Neuronal stem cell (in vitro differentiated cells): ENCODE measurements around the gene PDE10A.

ENCODE experiments used
- DNase-seq: peaks from one replicate; pipeline ENCODE4 v3.0.0-alpha.2; 2013; ENCODE audit warnings: low spot score
- H2AFZ ChIP-seq: one replicate; pipeline ENCODE4 v1.6.1; 2013; ENCODE audit warnings: mild to moderate bottlenecking, low read length, inconsistent platforms
- H2AK5ac ChIP-seq: 2 replicates; pipeline ENCODE4 v1.6.1; 2013; ENCODE audit warnings: low read depth, mild to moderate bottlenecking, inconsistent platforms, low read length, moderate library complexity, mixed read lengths
- H2BK120ac ChIP-seq: 2 replicates; pipeline ENCODE4 v1.6.1; 2013; ENCODE audit warnings: low read depth, mild to moderate bottlenecking, inconsistent platforms, low read length, moderate library complexity, mixed read lengths
- H2BK12ac ChIP-seq: one replicate; pipeline ENCODE4 v1.6.1; 2013; ENCODE audit warnings: low read length, inconsistent platforms
- H2BK15ac ChIP-seq: 2 replicates; pipeline ENCODE4 v1.6.1; 2013; ENCODE audit warnings: mild to moderate bottlenecking, low read length, inconsistent platforms, mixed read lengths
- H2BK5ac ChIP-seq: one replicate; pipeline ENCODE4 v1.6.1; 2013; ENCODE audit warnings: inconsistent platforms, mild to moderate bottlenecking, low read length, moderate library complexity
- H3K14ac ChIP-seq: one replicate; pipeline ENCODE4 v1.6.1; 2013; ENCODE audit warnings: low read length, inconsistent platforms
- H3K18ac ChIP-seq: 2 replicates; pipeline ENCODE4 v1.6.1; 2013; ENCODE audit warnings: low read length, inconsistent platforms
- H3K23ac ChIP-seq: 2 replicates; pipeline ENCODE4 v1.6.1; 2013; ENCODE audit warnings: low read depth, mild to moderate bottlenecking, mixed read lengths, low read length, inconsistent platforms; ENCODE audit not compliant: poor library complexity
- H3K27ac ChIP-seq: replicated peaks from 3 replicates; pipeline ENCODE4 v1.5.1; 2013; ENCODE audit warnings: low read length, inconsistent platforms
- H3K27me3 ChIP-seq, 3 experiments: 2 replicates each; pipeline ENCODE4 v1.6.1; 2013; ENCODE audit warnings: low read length in 3 of 3, mild to moderate bottlenecking in 2 of 3, inconsistent platforms in 1 of 3, low read depth in 1 of 3, mixed read lengths in 1 of 3, moderate library complexity in 1 of 3; ENCODE audit not compliant: control insufficient read depth in 3 of 3, insufficient read depth in 3 of 3
- H3K36me3 ChIP-seq, 2 donors: replicated peaks in 1 of 2; 2 replicates each; pipeline ENCODE4 v1.6.1; 2013; ENCODE audit warnings: low read length in 2 of 2; ENCODE audit not compliant: control insufficient read depth in 2 of 2, insufficient read depth in 2 of 2
- H3K4ac ChIP-seq: 2 replicates; pipeline ENCODE4 v1.6.1; 2013; ENCODE audit warnings: inconsistent platforms, mild to moderate bottlenecking, low read length, moderate library complexity
- H3K4me1 ChIP-seq, 2 donors: 1 replicate in 1 of 2; 2 replicates in 1 of 2; pipeline ENCODE4 v1.6.1; 2013; ENCODE audit warnings: low read length in 2 of 2, low read depth in 1 of 2; ENCODE audit not compliant: control insufficient read depth in 2 of 2, insufficient read depth in 1 of 2
- H3K4me2 ChIP-seq: one replicate; pipeline ENCODE4 v1.6.1; 2013; ENCODE audit warnings: mild to moderate bottlenecking, low read length, inconsistent platforms; ENCODE audit not compliant: insufficient read depth, poor library complexity, severe bottlenecking
- H3K4me3 ChIP-seq, 2 donors: 2 replicates each; pipeline ENCODE4 v1.5.1; 2013; ENCODE audit warnings: low read length in 2 of 2, mild to moderate bottlenecking in 2 of 2, inconsistent platforms in 1 of 2, moderate library complexity in 1 of 2
- H3K79me1 ChIP-seq: one replicate; pipeline ENCODE4 v1.6.1; 2013; ENCODE audit warnings: low read depth, mild to moderate bottlenecking, inconsistent platforms, low read length, moderate library complexity
- H3K9ac ChIP-seq: one replicate; pipeline ENCODE4 v1.6.1; 2013; ENCODE audit warnings: mild to moderate bottlenecking, low read depth, low read length, inconsistent platforms; ENCODE audit not compliant: poor library complexity
- H3K9me3 ChIP-seq, 2 donors: replicated peaks in 1 of 2; 2 replicates each; pipeline versions ENCODE3 to v1.6.1; 2013; ENCODE audit warnings: low read length in 2 of 2, mild to moderate bottlenecking in 2 of 2, inconsistent platforms in 1 of 2, low read depth in 1 of 2, mixed read lengths in 1 of 2, moderate library complexity in 1 of 2; ENCODE audit not compliant: control insufficient read depth in 2 of 2, insufficient read depth in 1 of 2
- H4K8ac ChIP-seq: one replicate; pipeline ENCODE4 v1.6.1; 2013; ENCODE audit warnings: low read depth, mild to moderate bottlenecking, inconsistent platforms, low read length, moderate library complexity
- H4K91ac ChIP-seq: one replicate; pipeline ENCODE4 v1.6.1; 2013; ENCODE audit warnings: low read length, low read depth, mild to moderate bottlenecking, inconsistent platforms; ENCODE audit not compliant: poor library complexity
- WGBS, 2 donors: extraction: QIAGEN DNeasy Blood & Tissue Kit; methylation state at CpG; one replicate each; pipeline ENCODE4 v1.1.7; 2013; ENCODE audit warnings: missing lambda C conversion rate in 2 of 2, mixed read lengths in 1 of 2; ENCODE audit not compliant: insufficient read length in 2 of 2, insufficient replicate concordance in 1 of 2; ENCODE audit errors: extremely low coverage in 2 of 2; 5-methylcytosine and 5-hydroxymethylcytosine counted together

Gene PDE10A

DNA sequence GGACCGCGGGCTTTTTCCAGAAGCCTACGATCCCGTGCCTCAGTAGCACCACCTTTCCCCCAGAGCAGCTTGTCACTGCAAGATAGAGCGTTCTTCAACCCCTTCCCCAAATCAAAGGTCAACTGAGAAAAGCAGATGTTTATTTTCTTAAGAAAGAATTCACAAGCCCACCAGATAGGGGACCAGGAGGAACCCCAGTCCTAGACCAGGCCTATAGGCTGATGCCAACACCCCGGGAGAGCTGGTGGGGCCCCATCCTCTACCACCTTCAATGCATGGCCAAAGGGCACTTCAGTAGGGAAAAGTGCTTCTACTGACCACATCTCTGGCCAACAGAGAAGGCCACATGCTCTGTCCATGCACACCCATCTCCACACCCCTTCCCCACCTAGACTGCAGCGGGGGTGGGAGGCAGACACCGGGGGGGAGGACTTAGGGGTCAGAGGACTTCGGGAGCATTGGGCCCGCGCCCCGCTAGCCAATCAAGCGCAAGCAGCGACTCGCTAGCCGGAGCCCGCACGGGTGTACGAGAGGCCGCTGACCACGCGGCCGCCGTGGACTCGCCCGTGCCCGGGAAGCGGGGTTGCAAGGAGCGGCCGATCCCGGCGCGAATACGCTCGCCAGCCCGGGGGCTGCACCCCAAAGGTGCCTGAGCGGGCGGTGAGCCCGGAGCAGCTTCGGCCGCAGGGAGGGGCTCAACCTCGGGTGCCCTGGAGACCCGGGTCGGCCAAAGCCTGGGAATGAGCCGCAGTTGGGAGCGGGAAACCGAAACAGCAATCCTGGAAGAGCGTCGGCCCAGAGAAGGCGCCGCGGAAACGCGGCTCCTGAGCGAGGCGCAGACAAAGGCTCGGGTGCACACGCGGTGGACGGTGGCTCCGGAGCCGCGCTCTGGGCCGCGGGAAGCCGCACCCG, 2.8 kb downstream of the PDE10A start:
- H2BK120ac ChIP-seq: peak overlapping the region; percentile 85
- peak overlapping the region; percentile 32 for H4K8ac ChIP-seq
- DNase-seq: no peak
- WGBS, 2 donors: no CpG with 5 or more reads among the region's 67 CpGs
- peak overlapping the region; percentile 84 for H2BK15ac ChIP-seq
- peak overlapping the region; percentile 74 for H3K14ac ChIP-seq
- H3K9ac ChIP-seq: peak overlapping the region; percentile 96
- H2BK5ac ChIP-seq: peak overlapping the region; percentile 87
- peak overlapping the region; percentile 68 for H4K91ac ChIP-seq
- peak overlapping the region; percentile 95 for H2AK5ac ChIP-seq
- peaks cover 6% of the 10 kb centered on the region for H3K79me1 ChIP-seq
- H3K4me3 ChIP-seq: peak overlapping the region; percentile 84 to 98
- peaks cover 15 to 22% of the 10 kb centered on the region in 2 donors for H3K4me1 ChIP-seq
- H2BK12ac ChIP-seq: peak overlapping the region; percentile 1
- H3K4me2 ChIP-seq: peak overlapping the region; percentile 86
- H2AFZ ChIP-seq: peak overlapping the region; percentile 90
- H3K18ac ChIP-seq: peak overlapping the region; percentile 99
- no peak overlapping the region for H3K27ac ChIP-seq
- H3K4ac ChIP-seq: no peak overlapping the region
- peak overlapping the region; percentile 95 for H3K23ac ChIP-seq
- peaks cover 0 to 15% (median 0%) of the 10 kb centered on the region in 3 experiments for H3K27me3 ChIP-seq
- H3K36me3 ChIP-seq: peaks cover 0 to 42% of the 10 kb centered on the region in 2 donors
- H3K9me3 ChIP-seq: no peaks in the 10 kb centered on the region

- no peak overlapping the region for H3K4me3 ChIP-seq
- no peaks in the 10 kb centered on the region for H3K27me3 ChIP-seq
These were observed 4.5 kb downstream of the PDE10A start for GRCh38 chr6:165658395-165659058.

GRCh38 chr6:165657325-165657680, 5.7 kb downstream of the PDE10A start:
- H3K27ac ChIP-seq: no peak overlapping the region
- peaks cover 0 to 55% of the 10 kb centered on the region in 2 donors for H3K36me3 ChIP-seq
- no peak overlapping the region for H3K18ac ChIP-seq
- H3K27me3 ChIP-seq: no peaks in the 10 kb centered on the region
- H2BK12ac ChIP-seq: no peak overlapping the region
- peaks cover 12% of the 10 kb centered on the region for H3K79me1 ChIP-seq
- H2BK120ac ChIP-seq: no peak overlapping the region
- H2AFZ ChIP-seq: no peak overlapping the region
- H3K14ac ChIP-seq: no peak overlapping the region
- no peak overlapping the region for H3K9ac ChIP-seq
- no peak overlapping the region for H2BK15ac ChIP-seq
- no peak overlapping the region for H2AK5ac ChIP-seq
- H4K8ac ChIP-seq: no peak overlapping the region
- no peak overlapping the region for H3K4ac ChIP-seq
- H3K4me3 ChIP-seq: no peak overlapping the region
- no peak overlapping the region for H4K91ac ChIP-seq
- H3K23ac ChIP-seq: no peak overlapping the region
- WGBS, 2 donors: no CpG with 5 or more reads among the region's 5 CpGs
- no peak for DNase-seq
- no peak overlapping the region for H3K4me2 ChIP-seq
- peaks cover 9 to 13% of the 10 kb centered on the region in 2 donors for H3K4me1 ChIP-seq
- H3K9me3 ChIP-seq: no peaks in the 10 kb centered on the region
- H2BK5ac ChIP-seq: no peak overlapping the region

More at GRCh38 chr6:165658395-165659058, 4.5 kb downstream of the PDE10A start:
- no peak overlapping the region for H4K91ac ChIP-seq
- peaks cover 0 to 52% of the 10 kb centered on the region in 2 donors for H3K36me3 ChIP-seq
- H4K8ac ChIP-seq: no peak overlapping the region
- H2BK12ac ChIP-seq: no peak overlapping the region
- no CpG with 5 or more reads among the region's 13 CpGs for WGBS, 2 donors
- no peak for DNase-seq
- H3K23ac ChIP-seq: no peak overlapping the region
- H3K14ac ChIP-seq: no peak overlapping the region
- no peak overlapping the region for H3K18ac ChIP-seq
- no peaks in the 10 kb centered on the region for H3K9me3 ChIP-seq
- no peak overlapping the region for H2BK120ac ChIP-seq
- H3K4me1 ChIP-seq: peaks cover 9 to 10% of the 10 kb centered on the region in 2 donors
- no peak overlapping the region for H3K9ac ChIP-seq
- H3K4me2 ChIP-seq: no peak overlapping the region
- H3K4ac ChIP-seq: no peak overlapping the region
- no peak overlapping the region for H2BK5ac ChIP-seq
- H2AK5ac ChIP-seq: no peak overlapping the region
- H2AFZ ChIP-seq: no peak overlapping the region
- peaks cover 8% of the 10 kb centered on the region for H3K79me1 ChIP-seq
- H3K27ac ChIP-seq: no peak overlapping the region
- no peak overlapping the region for H2BK15ac ChIP-seq
